ENCODE data around the gene IL23R. TPM values are rescaled to one million over a fixed set of nuclear protein-coding genes. Genes with fewer than 3 reads are reported as not detected.

Gene IL23R
- total and polyA plus RNA-seq, 2 of the 8 experiments (the other 6 are each of a cell fraction or from before 2014, with no cell fraction given), result not detected

GRCh38 chr1:67148516-67149178, 17.6 kb upstream of the IL23R start (continued):
- TF ChIP-seq CHD7 (IDR thresholded peaks at IDR 0.05; ENCODE audit: insufficient replicate concordance, low read length), result no peak
- TF ChIP-seq JUND (IDR thresholded peaks at IDR 0.05; ENCODE audit: low read length), result no peak
- TF ChIP-seq USF2 (IDR thresholded peaks at IDR 0.05; ENCODE audit: low read length), result peak; percentile 26; the same call in 1 of the 2 replicates
- TF ChIP-seq CHD1 (IDR thresholded peaks at IDR 0.05; ENCODE audit: low read depth, low read length), result no peak

Measured in H1 (cell line).